Parathyroid adenoma (tissue), 2 donors: ENCODE results near the gene PHETA2.
"Not testable (repeated sequence)": the region's sequence is repeated elsewhere in the genome, so short reads cannot be mapped to it uniquely, and the experiment has no call there.

Experiments
- H2AFZ ChIP-seq: fragments of 300-600 bp; sonication (generic); one replicate; pipeline ENCODE4 v1.7.0; 2017; ENCODE audit warnings: antibody characterized with exemption, mild to moderate bottlenecking
- H3K27ac ChIP-seq: fragments of 300-600 bp; sonication (generic); one replicate; pipeline ENCODE4 v1.7.0; 2017
- H3K27me3 ChIP-seq: fragments of 300-600 bp; sonication (generic); one replicate; pipeline ENCODE4 v1.7.0; 2017; ENCODE audit warnings: low read length; ENCODE audit not compliant: control insufficient read depth, insufficient read depth
- H3K36me3 ChIP-seq: fragments of 300-600 bp; sonication (generic); one replicate; pipeline ENCODE4 v1.7.0; 2017; ENCODE audit warnings: low read length; ENCODE audit not compliant: control insufficient read depth, insufficient read depth
- H3K4me1 ChIP-seq: fragments of 300-600 bp; sonication (generic); one replicate; pipeline ENCODE4 v1.7.0; 2017; ENCODE audit warnings: control low read depth
- H3K4me2 ChIP-seq: fragments of 300-600 bp; sonication (generic); one replicate; pipeline ENCODE4 v1.7.0; 2017; ENCODE audit warnings: low read length
- H3K4me3 ChIP-seq: fragments of 300-600 bp; sonication (generic); one replicate; pipeline ENCODE4 v1.7.0; 2017; ENCODE audit warnings: low read depth, low read length
- H3K79me2 ChIP-seq: fragments of 300-600 bp; sonication (generic); one replicate; pipeline ENCODE4 v1.7.0; 2017; ENCODE audit warnings: control low read depth
- H3K9ac ChIP-seq: fragments of 300-600 bp; sonication (generic); one replicate; pipeline ENCODE4 v1.7.0; 2017; ENCODE audit warnings: mild to moderate bottlenecking
- H3K9me3 ChIP-seq: fragments of 300-600 bp; sonication (generic); one replicate; pipeline ENCODE4 v1.7.0; 2017; ENCODE audit warnings: low read length; ENCODE audit not compliant: control insufficient read depth
- TF ChIP-seq, protein P1 (sequence below): fragments of 300-600 bp; sonication (generic); IDR thresholded peaks from one replicate; pipeline ENCODE4 v1.7.0; 2017; ENCODE audit warnings: antibody characterized with exemption, mild to moderate bottlenecking
- donor health status: primary hyperparathyroidism.

The PHETA2 gene

DNA sequence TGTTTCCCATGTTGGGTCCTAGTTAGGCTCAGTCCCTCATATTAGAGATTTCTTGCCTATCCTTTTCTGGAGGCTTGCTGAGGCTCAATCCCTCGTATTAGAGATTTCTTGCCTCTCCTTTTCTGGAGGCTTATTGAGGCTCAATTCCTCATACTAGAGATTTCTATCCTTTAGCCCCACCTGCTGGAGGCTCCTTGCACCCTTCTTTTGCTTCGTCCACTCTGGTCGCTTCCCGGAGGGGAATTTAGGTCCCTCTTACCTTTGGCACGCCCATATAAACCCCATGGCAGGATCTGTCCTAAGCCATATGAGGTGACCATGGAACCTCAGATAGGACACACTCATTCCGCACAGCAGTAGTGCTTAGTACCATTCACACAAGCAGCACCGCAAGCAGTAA is 40.7 kb downstream of the PHETA2 start:
- H3K4me2 ChIP-seq: no peak overlapping the region
- no peaks in the 10 kb centered on the region for H3K27me3 ChIP-seq
- H3K27ac ChIP-seq: no peak overlapping the region
- H3K4me3 ChIP-seq: no peak overlapping the region
- TF ChIP-seq, protein P1, sequence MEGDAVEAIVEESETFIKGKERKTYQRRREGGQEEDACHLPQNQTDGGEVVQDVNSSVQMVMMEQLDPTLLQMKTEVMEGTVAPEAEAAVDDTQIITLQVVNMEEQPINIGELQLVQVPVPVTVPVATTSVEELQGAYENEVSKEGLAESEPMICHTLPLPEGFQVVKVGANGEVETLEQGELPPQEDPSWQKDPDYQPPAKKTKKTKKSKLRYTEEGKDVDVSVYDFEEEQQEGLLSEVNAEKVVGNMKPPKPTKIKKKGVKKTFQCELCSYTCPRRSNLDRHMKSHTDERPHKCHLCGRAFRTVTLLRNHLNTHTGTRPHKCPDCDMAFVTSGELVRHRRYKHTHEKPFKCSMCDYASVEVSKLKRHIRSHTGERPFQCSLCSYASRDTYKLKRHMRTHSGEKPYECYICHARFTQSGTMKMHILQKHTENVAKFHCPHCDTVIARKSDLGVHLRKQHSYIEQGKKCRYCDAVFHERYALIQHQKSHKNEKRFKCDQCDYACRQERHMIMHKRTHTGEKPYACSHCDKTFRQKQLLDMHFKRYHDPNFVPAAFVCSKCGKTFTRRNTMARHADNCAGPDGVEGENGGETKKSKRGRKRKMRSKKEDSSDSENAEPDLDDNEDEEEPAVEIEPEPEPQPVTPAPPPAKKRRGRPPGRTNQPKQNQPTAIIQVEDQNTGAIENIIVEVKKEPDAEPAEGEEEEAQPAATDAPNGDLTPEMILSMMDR: no peak
- no peaks in the 10 kb centered on the region for H3K4me1 ChIP-seq
- no peak overlapping the region for H3K9ac ChIP-seq
- no peaks in the 10 kb centered on the region for H3K36me3 ChIP-seq
- H2AFZ ChIP-seq: no peak overlapping the region
- no peaks in the 10 kb centered on the region for H3K79me2 ChIP-seq
- no peaks in the 10 kb centered on the region for H3K9me3 ChIP-seq

DNA sequence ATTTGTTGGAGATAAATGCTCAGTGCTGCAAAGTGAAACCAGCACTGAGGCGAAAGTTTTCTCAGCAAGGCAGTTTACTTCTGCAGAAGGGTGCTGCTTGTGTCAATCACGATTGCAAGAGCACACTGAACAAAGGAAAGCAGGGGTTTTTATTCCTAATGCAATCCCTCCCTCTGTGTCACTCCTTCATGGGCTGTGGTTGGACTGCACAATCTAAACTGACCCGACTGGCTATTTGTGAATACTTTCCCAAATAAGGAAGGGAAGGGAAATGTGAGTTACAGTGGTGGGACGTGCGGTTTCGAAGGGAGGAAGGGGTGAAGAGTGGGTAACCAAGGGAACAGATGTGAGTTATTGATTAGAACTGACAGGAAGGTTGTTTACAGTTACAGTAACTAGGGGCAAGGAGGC is 41.4 kb downstream of the PHETA2 start:
- not testable (repeated sequence) for H2AFZ ChIP-seq, H3K9ac ChIP-seq, H3K79me2 ChIP-seq, H3K4me1 ChIP-seq, H3K4me2 ChIP-seq, H3K36me3 ChIP-seq, H3K9me3 ChIP-seq, H3K4me3 ChIP-seq, H3K27me3 ChIP-seq, H3K27ac ChIP-seq

DNA sequence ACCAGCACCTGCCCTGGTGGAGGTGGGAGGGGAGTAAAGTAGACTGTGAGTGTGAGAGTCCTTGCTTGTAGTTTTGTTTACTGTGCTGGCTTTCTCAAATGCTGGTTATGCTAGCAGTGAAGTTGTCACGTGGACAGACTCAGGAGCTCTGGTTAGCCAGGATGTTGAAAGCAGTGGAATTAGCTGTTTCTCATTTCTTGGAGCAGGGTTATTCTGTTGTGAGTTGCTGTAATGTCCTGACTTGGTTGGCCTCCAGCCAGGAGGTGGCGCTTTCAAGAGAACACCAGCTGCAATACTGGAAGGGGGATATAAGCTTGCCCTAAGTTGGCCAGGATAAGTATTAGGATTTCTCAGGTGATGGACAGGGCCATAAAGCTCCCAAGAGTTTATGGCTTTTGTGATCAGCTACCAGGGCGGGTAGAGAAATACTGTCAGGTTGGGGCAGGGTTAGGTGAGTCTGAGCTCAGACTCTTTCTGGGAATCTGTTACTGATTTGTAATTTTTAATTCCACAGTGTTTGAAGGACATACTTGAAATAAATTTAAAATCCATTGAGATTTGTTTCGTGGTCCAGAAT is 42.9 kb downstream of the PHETA2 start:
- no peaks in the 10 kb centered on the region for H3K36me3 ChIP-seq
- H3K27ac ChIP-seq: no peak overlapping the region
- H3K9ac ChIP-seq: no peak overlapping the region
- H3K27me3 ChIP-seq: no peaks in the 10 kb centered on the region
- no peaks in the 10 kb centered on the region for H3K4me1 ChIP-seq
- no peaks in the 10 kb centered on the region for H3K79me2 ChIP-seq
- TF ChIP-seq, protein P1: no peak
- H3K9me3 ChIP-seq: no peaks in the 10 kb centered on the region
- no peak overlapping the region for H3K4me3 ChIP-seq
- H3K4me2 ChIP-seq: no peak overlapping the region
- no peak overlapping the region for H2AFZ ChIP-seq

DNA sequence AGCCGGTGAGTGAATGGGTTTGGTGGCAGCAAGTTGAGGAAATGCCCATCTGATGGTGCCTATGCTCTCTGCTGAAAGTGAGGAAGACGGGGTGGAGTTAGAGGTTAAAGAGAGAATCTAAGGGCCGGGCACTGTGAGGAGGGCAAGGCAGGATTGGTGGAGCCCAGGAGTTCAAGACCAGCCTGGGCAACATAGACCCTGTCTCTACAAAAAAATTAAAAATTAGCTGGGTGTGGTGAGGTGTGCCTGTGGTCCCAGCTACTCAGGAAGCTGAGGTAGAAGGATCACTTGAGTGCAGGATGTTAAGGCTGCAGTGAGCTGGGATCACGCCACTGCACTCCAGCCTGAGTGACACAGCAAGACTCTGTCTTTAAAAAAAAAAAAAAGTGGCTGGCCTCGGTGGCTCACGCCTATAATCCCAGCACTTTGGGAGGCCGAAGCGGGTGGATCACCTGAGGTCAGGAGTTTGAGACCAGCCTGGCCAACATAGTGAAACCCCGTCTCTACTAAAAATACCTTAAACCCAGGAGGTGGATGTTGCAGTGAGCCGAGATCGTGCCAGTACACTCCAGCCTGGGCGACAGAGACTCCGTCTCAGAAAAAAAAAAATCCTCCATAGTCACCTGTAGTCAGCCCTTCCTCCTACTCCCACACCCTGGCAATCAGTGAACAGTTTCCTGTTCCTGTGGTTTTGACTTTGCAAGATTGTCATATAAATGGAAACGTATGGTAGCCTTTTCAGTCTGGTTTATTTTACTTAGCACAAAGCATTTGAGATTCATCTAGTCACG is 46.4 kb downstream of the PHETA2 start:
- not testable (repeated sequence) for H3K36me3 ChIP-seq, H3K9ac ChIP-seq, H2AFZ ChIP-seq, H3K4me2 ChIP-seq, H3K4me3 ChIP-seq, H3K27ac ChIP-seq, H3K79me2 ChIP-seq, H3K9me3 ChIP-seq, H3K27me3 ChIP-seq, H3K4me1 ChIP-seq

DNA sequence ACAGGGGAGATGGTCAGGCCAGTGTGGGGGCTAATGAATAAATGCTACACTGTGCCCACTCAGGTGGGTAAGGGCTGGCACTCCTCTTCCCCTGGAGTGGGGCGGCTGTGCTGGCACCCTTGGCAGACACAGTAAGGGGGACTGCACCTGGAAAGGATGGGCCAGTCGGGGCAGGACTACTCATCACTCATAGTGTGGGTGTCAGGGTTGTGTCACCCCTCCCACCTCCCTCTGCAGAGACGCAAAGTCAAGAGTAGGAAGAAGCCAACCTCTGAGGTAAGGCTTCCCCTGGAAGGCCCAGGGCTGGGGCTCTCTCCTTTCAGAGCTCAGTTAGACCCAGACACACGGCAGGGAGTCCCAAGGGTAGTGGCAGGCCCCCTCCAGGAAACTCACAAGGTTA is 49.5 kb downstream of the PHETA2 start:
- not testable (repeated sequence) for H3K4me3 ChIP-seq, H2AFZ ChIP-seq, H3K4me2 ChIP-seq, H3K36me3 ChIP-seq, H3K27me3 ChIP-seq, H3K79me2 ChIP-seq, H3K9me3 ChIP-seq, H3K4me1 ChIP-seq, H3K9ac ChIP-seq, H3K27ac ChIP-seq

DNA sequence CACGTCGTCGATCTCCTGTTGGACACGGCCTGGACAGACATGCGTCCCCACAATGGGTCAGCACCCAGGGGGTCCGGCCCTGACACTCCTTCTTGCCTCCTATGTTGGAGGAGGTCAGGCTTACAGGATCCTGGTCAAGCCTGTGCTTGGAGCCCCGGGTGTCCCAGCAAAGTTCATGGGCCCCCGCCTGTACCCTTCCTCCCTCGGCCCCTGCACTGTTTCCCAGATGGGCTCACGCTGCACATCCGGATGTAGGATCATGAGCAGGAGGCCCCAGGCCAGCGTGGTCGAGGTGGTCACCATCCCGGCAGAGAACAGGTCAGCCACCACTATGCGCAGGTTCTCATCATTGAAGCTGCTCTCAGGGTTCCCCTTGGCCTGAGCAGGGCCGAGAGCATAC is 53.6 kb downstream of the PHETA2 start:
- Histone ChIP-seq H3K9me3 (no peaks in the 10 kb centered on the region), H3K27ac (no peak overlapping the region), H3K36me3 (no peaks in the 10 kb centered on the region), H3K4me3 (no peak overlapping the region), H3K9ac (no peak overlapping the region), H3K4me2 (no peak overlapping the region), H3K4me1 (no peaks in the 10 kb centered on the region), H3K79me2 (no peaks in the 10 kb centered on the region), H2AFZ (no peak overlapping the region), H3K27me3 (no peaks in the 10 kb centered on the region)
- TF ChIP-seq, protein P1: no peak

DNA sequence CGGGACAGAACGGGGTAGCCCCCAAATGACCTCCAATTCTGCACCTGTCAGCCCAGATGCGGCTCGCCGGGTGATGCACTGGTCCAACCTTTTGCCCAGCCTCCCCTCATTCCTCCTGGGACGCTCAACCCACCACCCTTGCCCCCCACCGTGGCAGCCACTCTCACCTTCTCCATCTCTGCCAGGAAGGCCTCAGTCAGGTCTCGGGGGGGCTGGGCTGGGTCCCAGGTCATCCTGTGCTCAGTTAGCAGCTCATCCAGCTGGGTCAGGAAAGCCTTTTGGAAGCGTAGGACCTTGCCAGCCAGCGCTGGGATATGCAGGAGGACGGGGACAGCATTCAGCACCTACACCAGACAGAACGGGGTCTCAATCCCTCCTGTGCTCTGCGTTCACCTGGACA is 54.0 kb downstream of the PHETA2 start:
- not testable (repeated sequence) for H3K27ac ChIP-seq, H3K79me2 ChIP-seq, H3K4me1 ChIP-seq, H2AFZ ChIP-seq, H3K4me2 ChIP-seq, H3K9ac ChIP-seq, H3K36me3 ChIP-seq, H3K4me3 ChIP-seq, H3K27me3 ChIP-seq, H3K9me3 ChIP-seq
